HEK293 (cell line): ENCODE measurements around the gene PEX26.

ENCODE experiments used
- CTCF ChIA-PET: fragments of 350-600 bp; formaldehyde crosslinking; extraction: SDS; loops from one replicate; lab custom pipeline; 2021; ENCODE audit warnings: antibody characterized with exemption; lab: Yijun Ruan, JAX
- POLR2A ChIA-PET: fragments of 300-600 bp; formaldehyde crosslinking; extraction: SDS; loops from one replicate; lab custom pipeline; 2020; ENCODE audit warnings: antibody characterized with exemption, inconsistent platforms; lab: Yijun Ruan, JAX
- H3K27ac ChIP-seq: fragments of 200-500 bp; sonication (Bioruptor generic); 2 replicates; pipeline ENCODE4 v1.5.1; 2014; ENCODE audit warnings: low read depth, low read length, control low read depth, inconsistent platforms; ENCODE audit errors: extremely low read depth
- H3K36me3 ChIP-seq, 2 experiments: fragments of 200-500 bp in 1 of 2; sonication (Bioruptor generic) in 1 of 2; 1 replicate in 1 of 2; 2 replicates in 1 of 2; pipeline ENCODE4 v1.5.1; 2014 to 2017; ENCODE audit warnings: inconsistent platforms in 2 of 2, low read length in 2 of 2; ENCODE audit not compliant: control insufficient read depth in 2 of 2, insufficient read depth in 1 of 2
- H3K4me1 ChIP-seq: fragments of 200-500 bp; sonication (Bioruptor generic); 2 replicates; pipeline ENCODE4 v1.5.1; 2014; ENCODE audit warnings: mild to moderate bottlenecking, low read length, inconsistent platforms; ENCODE audit not compliant: control insufficient read depth, insufficient read depth
- H3K4me3 ChIP-seq: 2 replicates; pipeline ENCODE4 v1.5.1; 2011; ENCODE audit warnings: low read depth, mild to moderate bottlenecking, control low read depth, low read length, moderate library complexity
- H3K9me3 ChIP-seq: fragments of 200-500 bp; sonication (Bioruptor generic); 2 replicates; pipeline ENCODE4 v1.5.1; 2014; ENCODE audit warnings: low read depth, low read length, inconsistent platforms; ENCODE audit not compliant: control insufficient read depth, insufficient read depth
- ATF2 ChIP-seq: fragments of 450-650 bp; formaldehyde crosslinking; IDR thresholded peaks from 2 replicates; pipeline ENCODE4 v1.5.1; 2016; ENCODE audit warnings: missing biosample characterization, missing genetic modification characterization, low read depth
- FEZF1 ChIP-seq: fragments of 450-650 bp; formaldehyde crosslinking; IDR thresholded peaks from 2 replicates; pipeline ENCODE4 v1.5.1; 2016; ENCODE audit warnings: missing biosample characterization, missing genetic modification characterization
- GFI1B ChIP-seq: fragments of 450-650 bp; formaldehyde crosslinking; IDR thresholded peaks from 2 replicates; pipeline ENCODE4 v1.5.1; 2016; ENCODE audit warnings: missing biosample characterization, missing genetic modification characterization
- KLF1 ChIP-seq: fragments of 450-650 bp; formaldehyde crosslinking; IDR thresholded peaks from 2 replicates; pipeline ENCODE4 v1.5.1; 2016; ENCODE audit warnings: missing biosample characterization, missing genetic modification characterization
- PRDM10 ChIP-seq: fragments of 450-650 bp; formaldehyde crosslinking; IDR thresholded peaks from 2 replicates; pipeline ENCODE4 v1.5.1; 2016; ENCODE audit warnings: missing biosample characterization, missing genetic modification characterization
- REST ChIP-seq: fragments of 450-650 bp; formaldehyde crosslinking; IDR thresholded peaks from 2 replicates; pipeline ENCODE4 v1.5.1; 2016; ENCODE audit warnings: missing biosample characterization, missing genetic modification characterization
- SALL2 ChIP-seq: fragments of 450-650 bp; formaldehyde crosslinking; IDR thresholded peaks from 2 replicates; pipeline ENCODE4 v1.5.0; 2017; ENCODE audit warnings: missing biosample characterization, mild to moderate bottlenecking, missing genetic modification characterization, borderline replicate concordance
- SCRT2 ChIP-seq: fragments of 450-650 bp; formaldehyde crosslinking; IDR thresholded peaks from 2 replicates; pipeline ENCODE4 v1.5.1; 2016; ENCODE audit warnings: missing biosample characterization, missing genetic modification characterization
- SP3 ChIP-seq: fragments of 450-650 bp; formaldehyde crosslinking; IDR thresholded peaks from 2 replicates; pipeline ENCODE4 v1.5.1; 2016; ENCODE audit warnings: missing biosample characterization, missing genetic modification characterization
- TCF7L2 ChIP-seq: IDR thresholded peaks from 2 replicates; pipeline ENCODE4 v1.6.1; 2011; ENCODE audit warnings: low read depth, mild to moderate bottlenecking, inconsistent platforms, low read length, moderate library complexity, borderline replicate concordance
- ZEB2 ChIP-seq: fragments of 450-650 bp; formaldehyde crosslinking; IDR thresholded peaks from 2 replicates; pipeline ENCODE4 v1.5.1; 2016; ENCODE audit warnings: missing biosample characterization, missing genetic modification characterization
- ZNF10 ChIP-seq: fragments of 450-650 bp; formaldehyde crosslinking; IDR thresholded peaks from 2 replicates; pipeline ENCODE4 v1.5.1; 2017; ENCODE audit warnings: missing biosample characterization, missing genetic modification characterization
- ZNF621 ChIP-seq: fragments of 450-650 bp; formaldehyde crosslinking; IDR thresholded peaks from 2 replicates; pipeline ENCODE4 v1.5.1; 2017; ENCODE audit warnings: missing biosample characterization, missing genetic modification characterization
- ZNF677 ChIP-seq: fragments of 450-650 bp; IDR thresholded peaks from 2 replicates; pipeline ENCODE4 v1.5.0; 2018; ENCODE audit warnings: missing biosample characterization, mild to moderate bottlenecking, missing genetic modification characterization, moderate library complexity
- ZSCAN16 ChIP-seq: fragments of 450-650 bp; formaldehyde crosslinking; IDR thresholded peaks from 2 replicates; pipeline ENCODE4 v1.5.1; 2016; ENCODE audit warnings: missing biosample characterization, missing genetic modification characterization
- TF ChIP-seq, protein P1 (sequence below): fragments of 450-650 bp; formaldehyde crosslinking; IDR thresholded peaks from 2 replicates; pipeline ENCODE4 v1.5.1; 2017; ENCODE audit warnings: missing biosample characterization, mild to moderate bottlenecking, missing genetic modification characterization, moderate library complexity
- TF ChIP-seq, protein P2 (sequence below): fragments of 450-650 bp; formaldehyde crosslinking; IDR thresholded peaks from 2 replicates; pipeline ENCODE4 v1.5.1; 2016; ENCODE audit warnings: missing biosample characterization, missing genetic modification characterization
- TF ChIP-seq, protein P3 (sequence below): fragments of 450-650 bp; formaldehyde crosslinking; IDR thresholded peaks from 2 replicates; pipeline ENCODE4 v1.5.1; 2016; ENCODE audit warnings: missing biosample characterization, missing genetic modification characterization
- TF ChIP-seq, protein P4 (sequence below): fragments of 450-650 bp; formaldehyde crosslinking; IDR thresholded peaks from 2 replicates; pipeline ENCODE4 v1.5.1; 2017; ENCODE audit warnings: missing biosample characterization, missing genetic modification characterization

The PEX26 gene

GRCh38 chr22:18145676-18146388 lies 68.0 kb downstream of the PEX26 start:
- CTCF ChIA-PET, result interaction anchor here (0.5 kb wide), 1 partner anchor 1806 kb away, joined by 3 read pairs; no protein-coding TSS in a partner anchor
- POLR2A ChIA-PET, result interaction anchor here (1.1 kb wide), 1 partner anchor 68 kb away, joined by 3 read pairs; the partner anchor contains the start of gene PEX26
- TF ChIP-seq TCF7L2 (no peak), ZEB2 (tag by site-specific recombination) (no peak), PRDM10 (tag by site-specific recombination) (no peak), SP3 (tag by site-specific recombination) (no peak), ZNF621 (tag by site-specific recombination) (no peak), SCRT2 (tag by site-specific recombination) (no peak), KLF1 (no peak), ZNF10 (no peak), ZSCAN16 (no peak), SALL2 (no peak), REST (no peak)
- TF ChIP-seq, protein P1, sequence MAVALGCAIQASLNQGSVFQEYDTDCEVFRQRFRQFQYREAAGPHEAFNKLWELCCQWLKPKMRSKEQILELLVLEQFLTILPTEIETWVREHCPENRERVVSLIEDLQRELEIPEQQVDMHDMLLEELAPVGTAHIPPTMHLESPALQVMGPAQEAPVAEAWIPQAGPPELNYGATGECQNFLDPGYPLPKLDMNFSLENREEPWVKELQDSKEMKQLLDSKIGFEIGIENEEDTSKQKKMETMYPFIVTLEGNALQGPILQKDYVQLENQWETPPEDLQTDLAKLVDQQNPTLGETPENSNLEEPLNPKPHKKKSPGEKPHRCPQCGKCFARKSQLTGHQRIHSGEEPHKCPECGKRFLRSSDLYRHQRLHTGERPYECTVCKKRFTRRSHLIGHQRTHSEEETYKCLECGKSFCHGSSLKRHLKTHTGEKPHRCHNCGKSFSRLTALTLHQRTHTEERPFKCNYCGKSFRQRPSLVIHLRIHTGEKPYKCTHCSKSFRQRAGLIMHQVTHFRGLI (tag by site-specific recombination), result no peak
- peaks cover 0 to 5% of the 10 kb centered on the region in 2 experiments; a peak in 2 of 3 replicates for H3K36me3 ChIP-seq
- no peak overlapping the region for H3K27ac ChIP-seq
- no peaks in the 10 kb centered on the region for H3K4me1 ChIP-seq
- no peaks in the 10 kb centered on the region for H3K9me3 ChIP-seq
- H3K4me3 ChIP-seq, result no peak overlapping the region

- Histone ChIP-seq H3K9me3 (no peaks in the 10 kb centered on the region), H3K4me3 (no peak overlapping the region), H3K36me3 (peaks cover 0 to 2% of the 10 kb centered on the region in 2 experiments; a peak in 2 of 3 replicates), H3K27ac (no peak overlapping the region), H3K4me1 (no peaks in the 10 kb centered on the region)
- ChIA-PET CTCF (no interaction called here), POLR2A (interaction anchor here (1.1 kb wide), 1 partner anchor 69 kb away, joined by 3 read pairs; the partner anchor contains the start of gene PEX26)
- no peak for TF ChIP-seq GFI1B
- no peak for TF ChIP-seq ATF2 (tag by site-specific recombination)
- no peak for TF ChIP-seq ZNF677 (tag by site-specific recombination)
- TF ChIP-seq FEZF1 (tag by site-specific recombination), result no peak
- TF ChIP-seq, protein P2, sequence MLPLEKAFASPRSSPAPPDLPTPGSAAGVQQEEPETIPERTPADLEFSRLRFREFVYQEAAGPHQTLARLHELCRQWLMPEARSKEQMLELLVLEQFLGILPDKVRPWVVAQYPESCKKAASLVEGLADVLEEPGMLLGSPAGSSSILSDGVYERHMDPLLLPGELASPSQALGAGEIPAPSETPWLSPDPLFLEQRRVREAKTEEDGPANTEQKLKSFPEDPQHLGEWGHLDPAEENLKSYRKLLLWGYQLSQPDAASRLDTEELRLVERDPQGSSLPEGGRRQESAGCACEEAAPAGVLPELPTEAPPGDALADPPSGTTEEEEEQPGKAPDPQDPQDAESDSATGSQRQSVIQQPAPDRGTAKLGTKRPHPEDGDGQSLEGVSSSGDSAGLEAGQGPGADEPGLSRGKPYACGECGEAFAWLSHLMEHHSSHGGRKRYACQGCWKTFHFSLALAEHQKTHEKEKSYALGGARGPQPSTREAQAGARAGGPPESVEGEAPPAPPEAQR (tag by site-specific recombination), result no peak
- TF ChIP-seq, protein P3, sequence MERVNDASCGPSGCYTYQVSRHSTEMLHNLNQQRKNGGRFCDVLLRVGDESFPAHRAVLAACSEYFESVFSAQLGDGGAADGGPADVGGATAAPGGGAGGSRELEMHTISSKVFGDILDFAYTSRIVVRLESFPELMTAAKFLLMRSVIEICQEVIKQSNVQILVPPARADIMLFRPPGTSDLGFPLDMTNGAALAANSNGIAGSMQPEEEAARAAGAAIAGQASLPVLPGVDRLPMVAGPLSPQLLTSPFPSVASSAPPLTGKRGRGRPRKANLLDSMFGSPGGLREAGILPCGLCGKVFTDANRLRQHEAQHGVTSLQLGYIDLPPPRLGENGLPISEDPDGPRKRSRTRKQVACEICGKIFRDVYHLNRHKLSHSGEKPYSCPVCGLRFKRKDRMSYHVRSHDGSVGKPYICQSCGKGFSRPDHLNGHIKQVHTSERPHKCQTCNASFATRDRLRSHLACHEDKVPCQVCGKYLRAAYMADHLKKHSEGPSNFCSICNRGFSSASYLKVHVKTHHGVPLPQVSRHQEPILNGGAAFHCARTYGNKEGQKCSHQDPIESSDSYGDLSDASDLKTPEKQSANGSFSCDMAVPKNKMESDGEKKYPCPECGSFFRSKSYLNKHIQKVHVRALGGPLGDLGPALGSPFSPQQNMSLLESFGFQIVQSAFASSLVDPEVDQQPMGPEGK (tag by site-specific recombination), result no peak
- TF ChIP-seq, protein P4, sequence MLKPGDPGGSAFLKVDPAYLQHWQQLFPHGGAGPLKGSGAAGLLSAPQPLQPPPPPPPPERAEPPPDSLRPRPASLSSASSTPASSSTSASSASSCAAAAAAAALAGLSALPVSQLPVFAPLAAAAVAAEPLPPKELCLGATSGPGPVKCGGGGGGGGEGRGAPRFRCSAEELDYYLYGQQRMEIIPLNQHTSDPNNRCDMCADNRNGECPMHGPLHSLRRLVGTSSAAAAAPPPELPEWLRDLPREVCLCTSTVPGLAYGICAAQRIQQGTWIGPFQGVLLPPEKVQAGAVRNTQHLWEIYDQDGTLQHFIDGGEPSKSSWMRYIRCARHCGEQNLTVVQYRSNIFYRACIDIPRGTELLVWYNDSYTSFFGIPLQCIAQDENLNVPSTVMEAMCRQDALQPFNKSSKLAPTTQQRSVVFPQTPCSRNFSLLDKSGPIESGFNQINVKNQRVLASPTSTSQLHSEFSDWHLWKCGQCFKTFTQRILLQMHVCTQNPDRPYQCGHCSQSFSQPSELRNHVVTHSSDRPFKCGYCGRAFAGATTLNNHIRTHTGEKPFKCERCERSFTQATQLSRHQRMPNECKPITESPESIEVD (tag by site-specific recombination), result no peak
These were observed 68.6 kb downstream of the PEX26 start for GRCh38 chr22:18146389-18146753.
